GM19463 (cell line): ENCODE results near the gene TPCN1.

Experiments
- ATAC-seq: cut with Tn5 transposase; IDR thresholded peaks from one replicate; pipeline ENCODE4 v1.9.1; 2021; ENCODE audit warnings: mild to moderate bottlenecking, moderate library complexity; ENCODE audit not compliant: unreplicated experiment

The TPCN1 gene

GRCh38 chr12:113301811-113302210, 80.5 kb downstream of the TPCN1 start:
- no peak for ATAC-seq

- ATAC-seq, result no peak
Observed at GRCh38 chr12:113302466-113302865, 81.2 kb downstream of the TPCN1 start.

GRCh38 chr12:113302886-113303640, 81.8 kb downstream of the TPCN1 start:
- ATAC-seq, result no peak

DNA sequence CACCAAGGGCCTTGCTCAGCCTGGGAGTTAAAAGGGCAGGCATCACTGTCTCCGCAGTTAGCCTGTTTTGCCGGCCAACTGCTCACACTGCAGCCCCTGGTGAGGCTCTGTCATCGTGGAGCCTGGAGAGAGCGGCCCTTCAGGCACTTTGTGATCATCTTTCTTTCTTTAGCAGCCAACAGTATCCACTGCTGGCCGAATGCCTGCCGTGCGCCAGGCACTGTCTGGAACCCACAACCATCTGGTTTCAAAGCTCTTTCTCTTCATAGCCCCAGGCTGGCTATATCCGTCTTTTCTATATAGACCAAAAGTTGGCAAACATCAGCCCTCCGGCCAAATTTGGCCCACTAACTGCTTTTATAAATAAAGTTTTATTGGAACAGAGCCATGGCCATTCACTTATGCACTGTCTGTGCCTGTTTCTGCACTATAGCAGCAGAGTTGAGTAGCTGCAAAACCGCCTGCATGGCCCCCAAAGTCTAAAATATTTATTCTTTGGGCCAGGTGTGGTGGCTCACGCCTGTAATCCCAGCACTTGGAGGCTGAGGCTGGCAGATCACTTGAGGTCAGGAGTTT, 84.1 kb downstream of the TPCN1 start:
- no peak for ATAC-seq

- no peak for ATAC-seq
Observed at GRCh38 chr12:113306382-113306781, 85.1 kb downstream of the TPCN1 start.

GRCh38 chr12:113310489-113310888, 89.2 kb downstream of the TPCN1 start:
- no peak for ATAC-seq

DNA sequence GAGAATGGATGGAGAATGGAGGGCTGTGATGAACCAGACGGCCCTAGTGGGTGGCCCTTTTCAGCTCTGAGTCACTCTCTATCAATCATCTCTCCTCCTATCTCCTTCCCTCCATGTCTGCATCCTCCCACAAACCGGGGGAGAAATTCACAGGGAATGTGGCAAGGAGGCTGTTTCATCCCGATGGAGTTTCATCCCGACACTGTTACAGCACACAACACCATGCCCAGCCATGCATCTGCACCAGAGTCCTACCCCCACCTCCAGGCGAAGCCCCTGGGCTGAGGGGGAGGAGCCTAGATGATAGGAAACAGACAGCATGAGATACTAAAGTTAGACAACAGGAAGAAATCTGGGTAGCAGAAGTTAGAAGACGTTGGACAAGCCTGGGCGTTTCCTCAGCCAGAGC, 92.9 kb downstream of the TPCN1 start:
- no peak for ATAC-seq

GRCh38 chr12:113315358-113315757, 94.1 kb downstream of the TPCN1 start:
- no peak for ATAC-seq

GRCh38 chr12:113316155-113316554, 94.9 kb downstream of the TPCN1 start:
- ATAC-seq, result no peak

- ATAC-seq, result no peak
Observed at GRCh38 chr12:113317122-113317521, 95.9 kb downstream of the TPCN1 start.

DNA sequence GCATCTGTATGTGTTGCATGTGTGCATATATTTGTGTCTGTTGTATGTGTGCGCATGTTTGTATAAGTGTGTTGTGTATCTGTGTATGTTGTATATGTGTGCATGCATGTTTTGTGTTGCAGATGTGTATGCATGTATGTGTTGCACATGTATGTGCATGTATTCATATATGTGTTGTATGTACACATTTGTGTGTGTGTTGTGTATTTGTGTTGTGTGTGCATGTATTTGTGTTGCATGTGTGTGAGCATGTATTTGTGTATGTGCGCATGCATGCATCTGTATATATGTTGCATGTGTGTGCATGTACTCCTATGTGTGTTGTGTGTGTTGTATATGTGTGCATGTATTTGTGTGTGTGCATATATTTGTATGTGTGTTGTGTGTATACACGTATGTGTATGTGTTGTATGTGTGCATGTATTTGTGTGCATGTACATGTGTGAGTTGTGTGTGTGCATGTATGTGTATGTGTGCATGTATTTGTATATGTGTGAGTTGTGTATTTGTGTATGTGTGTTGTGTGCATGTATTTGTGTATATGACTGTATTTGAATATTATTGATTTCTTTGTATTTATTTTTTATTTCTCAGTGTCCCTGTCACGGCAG, 96.9 kb downstream of the TPCN1 start:
- no peak for ATAC-seq

DNA sequence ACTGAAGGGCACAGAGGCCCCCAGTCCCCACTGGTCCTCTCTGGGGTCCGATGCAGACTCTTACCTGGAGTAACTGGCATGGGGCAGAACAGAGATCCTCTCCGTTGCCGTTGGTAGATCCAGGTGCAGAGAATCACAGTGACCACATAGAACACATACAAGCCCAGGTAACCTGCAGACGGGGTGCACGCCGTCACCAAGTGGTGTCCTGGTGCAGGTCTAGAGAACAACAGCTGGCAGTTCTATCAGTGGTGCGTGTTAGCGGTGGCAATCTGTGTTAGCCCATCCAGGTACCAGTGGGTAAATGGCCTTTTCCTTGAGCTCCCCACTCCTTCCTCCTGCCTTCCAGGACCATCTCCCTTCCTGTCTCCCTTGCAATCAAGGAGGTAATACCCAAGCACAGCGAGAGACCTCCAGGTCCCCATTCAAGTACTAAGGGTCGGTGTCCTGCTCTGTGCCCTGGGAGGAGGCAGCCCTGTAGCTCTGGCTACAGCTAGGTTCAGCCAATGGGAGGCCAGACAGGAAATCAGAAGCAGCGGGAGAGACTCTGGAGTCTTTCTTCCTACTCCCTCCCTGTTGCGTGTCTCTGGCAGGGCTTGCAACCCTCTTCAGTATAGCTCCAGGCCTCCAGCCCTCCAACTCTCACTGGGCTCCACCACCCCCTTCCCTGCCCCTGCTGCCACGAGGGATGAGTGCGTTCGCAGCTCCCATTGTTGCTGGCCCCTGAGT, 97.8 kb downstream of the TPCN1 start:
- ATAC-seq, result no peak

DNA sequence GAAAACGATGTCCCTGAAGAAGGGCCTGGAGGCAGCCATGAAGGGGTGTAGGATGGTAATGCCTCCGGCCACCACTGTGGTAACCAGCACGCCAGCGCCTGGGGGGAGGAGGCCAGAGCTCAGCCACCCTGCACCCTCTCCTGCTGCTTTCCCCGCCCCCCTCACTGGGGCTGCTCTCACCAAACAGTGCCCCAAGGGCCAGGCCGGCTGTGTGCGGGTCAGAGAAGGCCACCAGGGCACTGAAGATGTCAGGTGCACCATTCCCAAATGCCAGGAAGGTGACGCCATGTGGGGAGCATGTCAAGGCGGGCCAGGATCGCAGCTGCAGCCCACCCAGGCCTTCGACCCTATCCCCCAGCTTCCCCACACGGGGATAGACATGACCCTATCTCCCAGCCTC, 99.1 kb downstream of the TPCN1 start:
- ATAC-seq, result no peak

- no peak for ATAC-seq
Observed at GRCh38 chr12:113322343-113322742, 101.1 kb downstream of the TPCN1 start.

GRCh38 chr12:113325916-113326315, 104.7 kb downstream of the TPCN1 start:
- ATAC-seq, result no peak

DNA sequence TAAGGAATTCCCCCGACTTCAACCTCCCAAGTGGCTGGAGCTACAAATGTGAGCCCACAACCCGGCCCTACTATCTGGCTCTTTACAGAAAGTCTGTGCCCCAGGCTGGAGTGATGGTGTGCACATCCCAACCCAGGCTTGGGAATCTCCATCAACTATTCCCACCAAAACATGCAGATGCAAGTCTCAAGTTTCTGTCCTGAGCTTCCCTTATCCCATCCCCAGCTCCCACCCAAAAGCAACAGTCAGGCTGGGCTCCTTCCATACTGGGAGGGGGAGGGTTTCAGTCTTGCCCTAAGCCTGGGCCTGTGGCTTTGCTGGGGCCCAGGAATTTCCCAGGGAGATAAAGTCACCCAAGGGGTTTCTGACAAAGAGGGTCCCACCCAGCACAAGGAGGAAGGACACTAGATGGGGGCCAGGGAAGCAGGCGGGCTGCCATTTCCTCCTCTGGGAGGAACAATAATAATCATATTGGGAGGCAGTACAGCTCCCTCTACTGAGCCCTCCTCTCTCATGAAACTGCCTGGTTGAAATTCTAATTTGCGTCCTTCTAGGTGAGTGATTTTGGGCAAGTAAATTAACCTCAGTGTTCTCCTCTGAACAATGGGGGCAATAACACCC, 105.6 kb downstream of the TPCN1 start:
- ATAC-seq, result no peak

DNA sequence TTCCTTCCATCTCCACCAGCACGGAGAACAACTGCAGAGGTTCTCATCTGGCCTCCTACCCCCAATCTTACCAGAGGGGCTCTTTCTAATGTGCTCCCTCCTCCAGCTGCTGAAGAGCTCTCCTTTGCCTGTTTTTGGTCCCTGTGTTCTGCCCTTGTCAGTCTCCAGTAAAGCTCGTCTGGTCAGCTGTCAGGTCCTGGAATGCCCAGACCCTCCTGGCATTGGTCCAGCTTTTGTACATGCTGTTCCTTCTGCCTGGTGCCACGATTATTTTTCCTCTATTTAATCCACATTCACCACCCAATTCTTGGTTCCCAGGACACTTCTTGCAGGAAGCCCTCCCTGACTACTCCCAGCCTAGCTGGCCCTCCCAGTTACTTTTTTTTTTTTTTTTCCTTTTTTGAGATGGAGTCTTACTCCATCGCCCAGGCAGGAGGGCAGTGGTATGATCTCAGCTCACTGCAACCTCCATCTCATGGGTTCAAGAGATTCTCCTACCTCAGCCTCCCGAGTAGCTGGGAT, 107.2 kb downstream of the TPCN1 start:
- ATAC-seq, result no peak

DNA sequence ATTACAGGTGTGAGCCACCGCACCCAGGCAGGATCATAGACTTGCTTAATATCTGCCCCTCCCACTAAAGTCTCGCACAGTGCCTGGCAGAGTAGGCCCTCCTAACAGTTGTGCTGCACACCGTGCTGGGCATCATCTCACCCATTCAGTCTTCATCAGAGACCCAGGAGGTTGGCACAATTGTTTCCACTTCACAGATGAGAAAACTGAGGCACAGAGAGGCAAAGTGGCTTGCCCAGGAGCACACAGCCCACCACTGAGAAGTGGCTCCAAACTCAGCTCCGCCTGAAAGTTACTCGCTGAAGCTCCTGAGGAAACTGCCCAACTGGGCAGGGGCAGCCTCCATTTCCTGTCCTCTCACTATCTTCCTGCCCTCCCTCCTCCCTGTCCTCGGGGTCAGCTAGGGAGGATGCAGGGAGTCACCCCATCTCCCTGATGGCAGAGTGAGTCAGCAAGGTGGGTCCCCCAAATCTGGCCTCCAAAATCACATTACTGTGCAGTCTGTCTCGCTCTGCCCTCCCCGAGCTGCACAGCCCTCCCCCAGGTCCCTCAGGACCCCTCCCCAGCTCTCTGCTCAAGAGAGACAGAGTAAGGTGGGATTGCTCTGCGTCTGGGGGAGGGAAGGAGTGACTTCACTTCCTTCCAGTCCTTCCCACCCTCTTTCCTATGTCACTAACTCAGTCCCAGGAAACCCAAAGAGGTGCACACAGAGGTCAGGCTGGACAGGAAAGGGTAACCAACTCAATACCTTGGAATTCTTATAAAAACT, 107.9 kb downstream of the TPCN1 start:
- no peak for ATAC-seq

GRCh38 chr12:113329791-113330417, 108.6 kb downstream of the TPCN1 start:
- no peak for ATAC-seq

GRCh38 chr12:113330505-113330904, 109.2 kb downstream of the TPCN1 start:
- ATAC-seq, result no peak
